DMS79 (cell line): ENCODE data around the gene SERPINA10.

Experiments used
- DNase-seq: peaks from one replicate; lab custom pipeline; 2025; lab: John Stamatoyannopoulos, UW

The SERPINA10 gene

GRCh38 chr14:94292872-94293577 lies at the start of gene SERPINA10:
SERPINA10 (minus strand) TSS chr14:94293268; CDS start chr14:94290593, 2,675 bp downstream.
- DNase-seq = no peak

- DNase-seq = no peak
Measured at GRCh38 chr14:94342334-94342934, 49.4 kb upstream of the SERPINA10 start.

GRCh38 chr14:94341656-94342333 lies 48.7 kb upstream of the SERPINA10 start:
- no peak for DNase-seq

- no peak for DNase-seq
Measured at GRCh38 chr14:94340533-94340932, 47.5 kb upstream of the SERPINA10 start.

- no peak for DNase-seq
Measured at GRCh38 chr14:94338023-94338422, 45.0 kb upstream of the SERPINA10 start.

GRCh38 chr14:94337274-94337673 lies 44.2 kb upstream of the SERPINA10 start:
- no peak for DNase-seq

- DNase-seq = no peak
Measured at GRCh38 chr14:94334872-94335271, 41.8 kb upstream of the SERPINA10 start.

- DNase-seq = no peak
Measured at GRCh38 chr14:94332587-94332986, 39.5 kb upstream of the SERPINA10 start.

GRCh38 chr14:94332063-94332583 lies 39.1 kb upstream of the SERPINA10 start:
- DNase-seq = no peak

- DNase-seq = no peak
Measured at GRCh38 chr14:94331462-94331861, 38.4 kb upstream of the SERPINA10 start.

GRCh38 chr14:94330857-94331256 lies 37.8 kb upstream of the SERPINA10 start:
- no peak for DNase-seq

GRCh38 chr14:94330432-94330831 lies 37.4 kb upstream of the SERPINA10 start:
- DNase-seq = no peak

GRCh38 chr14:94329857-94330256 lies 36.8 kb upstream of the SERPINA10 start:
- no peak for DNase-seq

- no peak for DNase-seq
Measured at GRCh38 chr14:94328196-94328595, 35.1 kb upstream of the SERPINA10 start.

GRCh38 chr14:94322648-94323570 lies 29.8 kb upstream of the SERPINA10 start, which contains the start of gene SERPINA6:
SERPINA6 (minus strand) TSS chr14:94323336; CDS start chr14:94314648, 8,688 bp downstream.
- no peak for DNase-seq

- no peak for DNase-seq
Measured at GRCh38 chr14:94321421-94322271, 28.6 kb upstream of the SERPINA10 start.

- no peak for DNase-seq
Measured at GRCh38 chr14:94320243-94320642, 27.2 kb upstream of the SERPINA10 start.

GRCh38 chr14:94317259-94317658 lies 24.2 kb upstream of the SERPINA10 start:
- no peak for DNase-seq

- DNase-seq = no peak
Measured at GRCh38 chr14:94316692-94317091, 23.6 kb upstream of the SERPINA10 start.

GRCh38 chr14:94314890-94315289 lies 21.8 kb upstream of the SERPINA10 start:
- DNase-seq = no peak
